HepG2 (cell line): ENCODE results near the gene IGF2BP1. TPM values are rescaled to one million over a fixed set of nuclear protein-coding genes. Genes with fewer than 3 reads are reported as not detected.

Experiments used
- ADNP ChIP-seq: sonication (generic); formaldehyde crosslinking; IDR thresholded peaks from 2 replicates; pipeline ENCODE4 v1.4.0; 2020; ENCODE audit warnings: missing genetic modification reagents
- AGO1 ChIP-seq: fragments of 200-400 bp; formaldehyde crosslinking; IDR thresholded peaks from 2 replicates; pipeline ENCODE4 v1.6.1; 2017; ENCODE audit warnings: mild to moderate bottlenecking, low read depth, low read length, moderate library complexity; ENCODE audit not compliant: poor library complexity, severe bottlenecking
- ATM ChIP-seq: fragments of 450-650 bp; IDR thresholded peaks from 2 replicates; pipeline ENCODE4 v1.7.1; 2017; ENCODE audit warnings: mild to moderate bottlenecking, borderline replicate concordance
- CCDC6 ChIP-seq: sonication (generic); formaldehyde crosslinking; IDR thresholded peaks from 2 replicates; pipeline ENCODE4 v1.8.1; 2022; ENCODE audit warnings: mild to moderate bottlenecking, missing genetic modification reagents, moderate library complexity
- CTCF ChIP-seq: sonication (generic); formaldehyde crosslinking; IDR thresholded peaks from 2 replicates; pipeline ENCODE4 v1.5.0; 2020; ENCODE audit warnings: mild to moderate bottlenecking, missing genetic modification reagents, moderate library complexity
- HMGXB4 ChIP-seq, 2 experiments: sonication (generic) in 1 of 2; formaldehyde crosslinking in 1 of 2; IDR thresholded peaks; 2 replicates each; pipeline versions ENCODE4 v1.4.0 to v1.6.1; 2018 to 2020; ENCODE audit warnings: missing genetic modification reagents in 2 of 2, borderline replicate concordance in 1 of 2, low read depth in 1 of 2, mild to moderate bottlenecking in 1 of 2, missing biosample characterization in 1 of 2
- MTA3 ChIP-seq: sonication (generic); formaldehyde crosslinking; IDR thresholded peaks from 2 replicates; pipeline ENCODE4 v1.4.0; 2020; ENCODE audit warnings: missing genetic modification reagents
- NBN ChIP-seq: fragments of 450-650 bp; conservative IDR thresholded peaks from 2 replicates; pipeline ENCODE4 v1.6.1; 2017
- POGZ ChIP-seq: sonication (generic); formaldehyde crosslinking; IDR thresholded peaks from 2 replicates; pipeline ENCODE4 v1.4.0; 2020; ENCODE audit warnings: mild to moderate bottlenecking, missing genetic modification reagents
- REPIN1 ChIP-seq: sonication (generic); formaldehyde crosslinking; IDR thresholded peaks from 2 replicates; pipeline ENCODE4 v1.8.0; 2022; ENCODE audit warnings: missing genetic modification reagents, low read depth, mild to moderate bottlenecking, borderline replicate concordance
- SIX4 ChIP-seq: sonication (generic); formaldehyde crosslinking; IDR thresholded peaks from 2 replicates; pipeline ENCODE4 v1.4.0; 2020; ENCODE audit warnings: missing genetic modification reagents
- SMAD9 ChIP-seq: sonication (generic); formaldehyde crosslinking; IDR thresholded peaks from 2 replicates; pipeline ENCODE4 v1.5.1; 2020; ENCODE audit warnings: mild to moderate bottlenecking, missing genetic modification reagents
- SMYD3 ChIP-seq: sonication (generic); formaldehyde crosslinking; IDR thresholded peaks from 2 replicates; pipeline ENCODE4 v1.8.1; 2023; ENCODE audit warnings: mild to moderate bottlenecking, missing genetic modification reagents
- TCF7L2 ChIP-seq: IDR thresholded peaks from 2 replicates; pipeline ENCODE4 v1.6.1; 2011; ENCODE audit warnings: mild to moderate bottlenecking, low read depth, low read length, moderate library complexity
- WIZ ChIP-seq: sonication (generic); formaldehyde crosslinking; IDR thresholded peaks from 2 replicates; pipeline ENCODE4 v1.5.1; 2020; ENCODE audit warnings: mild to moderate bottlenecking, missing genetic modification reagents
- ZFP37 ChIP-seq: sonication (generic); formaldehyde crosslinking; IDR thresholded peaks from 2 replicates; pipeline ENCODE4 v1.4.0; 2020; ENCODE audit warnings: missing genetic modification reagents, borderline replicate concordance
- ZKSCAN1 ChIP-seq: fragments of 150-350 bp; IDR thresholded peaks from 2 replicates; pipeline ENCODE4 v1.6.1; 2014; ENCODE audit warnings: low read length
- ZNF20 ChIP-seq: sonication (generic); formaldehyde crosslinking; IDR thresholded peaks from 2 replicates; pipeline ENCODE4 v1.4.0; 2020; ENCODE audit warnings: mild to moderate bottlenecking, moderate library complexity, missing genetic modification reagents
- ZNF256 ChIP-seq: sonication (generic); formaldehyde crosslinking; conservative IDR thresholded peaks from 2 replicates; pipeline ENCODE4 v1.4.0; 2020; ENCODE audit warnings: missing genetic modification reagents
- ZNF292 ChIP-seq: sonication (generic); formaldehyde crosslinking; IDR thresholded peaks from 2 replicates; pipeline ENCODE4 v1.8.1; 2022; ENCODE audit warnings: mild to moderate bottlenecking, low read depth, missing genetic modification reagents, borderline replicate concordance
- ZNF296 ChIP-seq: sonication (generic); formaldehyde crosslinking; conservative IDR thresholded peaks from 2 replicates; pipeline ENCODE4 v1.5.0; 2020; ENCODE audit warnings: mild to moderate bottlenecking, missing genetic modification reagents
- ZNF30 ChIP-seq: sonication (generic); formaldehyde crosslinking; IDR thresholded peaks from 2 replicates; pipeline ENCODE4 v1.5.0; 2020; ENCODE audit warnings: mild to moderate bottlenecking, missing genetic modification reagents
- ZNF543 ChIP-seq: sonication (generic); formaldehyde crosslinking; IDR thresholded peaks from 2 replicates; pipeline ENCODE4 v1.4.0; 2020; ENCODE audit warnings: mild to moderate bottlenecking, missing genetic modification reagents
- ZNF7 ChIP-seq: IDR thresholded peaks from 2 replicates; pipeline ENCODE4 v1.6.1; 2016; ENCODE audit warnings: missing biosample characterization, missing genetic modification reagents
- ZNF781 ChIP-seq: sonication (generic); formaldehyde crosslinking; IDR thresholded peaks from 2 replicates; pipeline ENCODE4 v1.5.1; 2020; ENCODE audit warnings: borderline replicate concordance, mild to moderate bottlenecking, missing genetic modification reagents; ENCODE audit errors: not compliant biosample characterization
- ZNF792 ChIP-seq: IDR thresholded peaks from 2 replicates; pipeline ENCODE4 v1.6.1; 2016
- ZNF816 ChIP-seq: sonication (generic); formaldehyde crosslinking; IDR thresholded peaks from 2 replicates; pipeline ENCODE4 v1.8.0; 2022; ENCODE audit warnings: missing genetic modification reagents, mild to moderate bottlenecking, borderline replicate concordance
- ZNF839 ChIP-seq: sonication (generic); formaldehyde crosslinking; IDR thresholded peaks from 2 replicates; pipeline ENCODE4 v1.4.0; 2020; ENCODE audit warnings: missing genetic modification reagents, mild to moderate bottlenecking, borderline replicate concordance
- ZSCAN25 ChIP-seq: sonication (generic); formaldehyde crosslinking; IDR thresholded peaks from 2 replicates; pipeline ENCODE4 v1.8.0; 2022; ENCODE audit warnings: mild to moderate bottlenecking, missing genetic modification reagents
- polyA plus RNA-seq, 8 experiments: library from polyadenylated mRNA; depleted of rRNA in 3 of 8; stranded (reverse) in 7 of 8; unstranded in 1 of 8; fragments of >200 nt; fragmentation: Illumina TruSeq in 4 of 8; extraction: Trizol in 4 of 8; gene quantifications; 2 replicates each; pipeline versions ENCODE4 v1.2.1 to v1.2.3, GENCODE V29; 2011 to 2016; ENCODE audit warnings: low read depth in 4 of 8, missing spikeins in 1 of 8, mixed read lengths in 1 of 8; ENCODE audit not compliant: insufficient read depth in 1 of 8
- total RNA-seq, 5 experiments: library from RNA; depleted of rRNA; stranded (reverse); fragments of >200 nt; fragmentation: Illumina TruSeq; extraction: Trizol; gene quantifications; 2 replicates each; pipeline ENCODE4 v1.2.3, GENCODE V29; 2016; ENCODE audit warnings: low read depth in 1 of 5

IGF2BP1 gene
- total and polyA plus RNA-seq, 2 of the 13 experiments (the other 11 are each of a cell fraction or from before 2014, with no cell fraction given): 29.7 to 75.1 TPM

- TF ChIP-seq ZNF30 (CRISPR knock-in tag) (peak; percentile 90), TCF7L2 (no peak), CTCF (CRISPR knock-in tag) (peak; percentile 23; the same call in 1 of the 2 replicates), ZNF816 (CRISPR knock-in tag) (0 out of 2 replicates have a peak, but pooled peaks have one; percentile 25), ZFP37 (CRISPR knock-in tag) (peak; percentile 86; the same call in 1 of the 2 replicates), POGZ (peak; percentile 76; the same call in 1 of the 2 replicates), HMGXB4 (CRISPR knock-in tag; IDR thresholded peaks at IDR 0.05; ENCODE audit: borderline replicate concordance in 1 of 2, low read depth in 1 of 2) (peak; percentile 86 to 94), SMYD3 (peak; percentile 70; the same call in 1 of the 2 replicates), ZNF543 (peak; percentile 88; the same call in 1 of the 2 replicates), CCDC6 (CRISPR knock-in tag) (peak; percentile 54), MTA3 (CRISPR knock-in tag) (no peak), ZNF256 (CRISPR knock-in tag) (no peak), ZSCAN25 (CRISPR knock-in tag) (no peak), REPIN1 (CRISPR knock-in tag) (peak; percentile 78; the same call in 1 of the 2 replicates), NBN (no peak), ZNF296 (CRISPR knock-in tag) (no peak), SMAD9 (CRISPR knock-in tag) (peak; percentile 69), ZNF292 (peak; percentile 62; the same call in 1 of the 2 replicates), AGO1 (peak; percentile 40), WIZ (CRISPR knock-in tag) (peak; percentile 81; the same call in 1 of the 2 replicates), ZNF20 (CRISPR knock-in tag) (peak; percentile 60; the same call in 1 of the 2 replicates), ZKSCAN1 (no peak), ADNP (peak; percentile 13; the same call in 1 of the 2 replicates), SIX4 (no peak; the same call in 1 of the 2 replicates), ZNF781 (CRISPR knock-in tag) (peak; percentile 47), ZNF7 (CRISPR knock-in tag) (peak; percentile 46; the same call in 1 of the 2 replicates), ATM (no peak), ZNF792 (CRISPR knock-in tag) (0 out of 2 replicates have a peak, but pooled peaks have one; percentile 43), ZNF839 (no peak)
Measured at GRCh38 chr17:48995974-48996721, 1.0 kb upstream of the IGF2BP1 start (continued).
